Subcutaneous abdominal adipose tissue (tissue), 5 donors: ENCODE measurements around the gene S100A13.
"Not testable (repeated sequence)": the region's sequence is repeated elsewhere in the genome, so short reads cannot be mapped to it uniquely, and the experiment has no call there.

Experiments used
- H3K27ac ChIP-seq: one replicate; pipeline ENCODE4 v1.7.0; 2013; ENCODE audit warnings: low read depth, mild to moderate bottlenecking, inconsistent platforms, low read length, moderate library complexity
- H3K27me3 ChIP-seq, 5 donors: one replicate each; pipeline ENCODE4 v1.7.0; 2013; ENCODE audit warnings: low read length in 5 of 5, inconsistent platforms in 1 of 5; ENCODE audit not compliant: control insufficient read depth in 5 of 5, insufficient read depth in 4 of 5
- H3K36me3 ChIP-seq, 5 donors: one replicate each; pipeline ENCODE4 v1.7.0; 2013; ENCODE audit warnings: low read length in 5 of 5; ENCODE audit not compliant: control insufficient read depth in 5 of 5, insufficient read depth in 5 of 5
- H3K4me1 ChIP-seq, 5 donors: one replicate each; pipeline ENCODE4 v1.7.0; 2013; ENCODE audit warnings: low read length in 5 of 5, mild to moderate bottlenecking in 3 of 5, moderate library complexity in 1 of 5; ENCODE audit not compliant: control insufficient read depth in 5 of 5, insufficient read depth in 5 of 5
- H3K4me3 ChIP-seq, 5 donors: one replicate each; pipeline ENCODE4 v1.7.0; 2013; ENCODE audit warnings: low read length in 5 of 5, low read depth in 1 of 5
- H3K9ac ChIP-seq, 5 donors: one replicate each; pipeline ENCODE4 v1.7.0; 2013; ENCODE audit warnings: low read length in 5 of 5, mild to moderate bottlenecking in 4 of 5, moderate library complexity in 3 of 5
- H3K9me3 ChIP-seq, 5 donors: one replicate each; pipeline ENCODE4 v1.7.0; 2013; ENCODE audit warnings: low read length in 5 of 5; ENCODE audit not compliant: control insufficient read depth in 5 of 5
- donor health status: healthy.
- donor health status: healthy.
- donor health status: healthy.
- donor health status: healthy.
- donor health status: healthy.

S100A13 gene

GRCh38 chr1:153597206-153597605, 30.1 kb downstream of the S100A13 start:
- Histone ChIP-seq H3K27ac (no peak overlapping the region), H3K36me3 (no peaks in the 10 kb centered on the region), H3K4me1 (peaks cover 4 to 29% (median 19%) of the 10 kb centered on the region in 5 donors), H3K4me3 (no peak overlapping the region), H3K9me3 (no peaks in the 10 kb centered on the region), H3K9ac (no peak overlapping the region), H3K27me3 (no peaks in the 10 kb centered on the region)

- Histone ChIP-seq H3K36me3 (no peaks in the 10 kb centered on the region), H3K4me3 (no peak overlapping the region), H3K9ac (peak overlapping the region in 1 of 5 donors; percentile 25), H3K9me3 (no peaks in the 10 kb centered on the region), H3K27me3 (no peaks in the 10 kb centered on the region), H3K4me1 (peaks cover 0 to 7% (median 0%) of the 10 kb centered on the region in 5 donors), H3K27ac (no peak overlapping the region)
These were observed 34.6 kb downstream of the S100A13 start for GRCh38 chr1:153592748-153593147.

DNA sequence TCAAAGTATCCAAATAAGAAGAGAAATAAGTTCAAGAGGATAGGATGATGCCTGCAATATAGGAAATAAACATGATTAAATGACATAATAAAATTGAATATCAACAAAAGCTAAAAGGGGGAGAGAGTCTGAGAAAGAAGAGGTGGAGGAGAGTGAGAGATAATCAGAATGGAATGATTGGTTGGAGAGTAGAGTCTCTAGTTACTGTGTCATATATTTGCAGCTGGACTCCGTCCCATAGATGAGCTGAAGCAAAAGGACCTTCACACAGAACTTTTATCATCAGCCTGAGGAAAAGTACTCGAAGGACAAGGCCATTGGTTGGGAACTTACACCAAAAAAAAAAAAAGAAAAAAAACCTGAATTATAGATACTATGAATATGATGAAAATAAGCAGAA, 38.8 kb downstream of the S100A13 start:
- Histone ChIP-seq H3K9ac (no peak overlapping the region), H3K4me3 (no peak overlapping the region), H3K27ac (no peak overlapping the region), H3K36me3 (no peaks in the 10 kb centered on the region), H3K9me3 (no peaks in the 10 kb centered on the region), H3K4me1 (peaks cover 0 to 7% (median 2%) of the 10 kb centered on the region in 5 donors), H3K27me3 (no peaks in the 10 kb centered on the region)

GRCh38 chr1:153588033-153588432, 39.3 kb downstream of the S100A13 start:
- not testable (repeated sequence) for H3K9ac ChIP-seq, H3K36me3 ChIP-seq, H3K27me3 ChIP-seq, H3K9me3 ChIP-seq, H3K4me1 ChIP-seq, H3K27ac ChIP-seq, H3K4me3 ChIP-seq

DNA sequence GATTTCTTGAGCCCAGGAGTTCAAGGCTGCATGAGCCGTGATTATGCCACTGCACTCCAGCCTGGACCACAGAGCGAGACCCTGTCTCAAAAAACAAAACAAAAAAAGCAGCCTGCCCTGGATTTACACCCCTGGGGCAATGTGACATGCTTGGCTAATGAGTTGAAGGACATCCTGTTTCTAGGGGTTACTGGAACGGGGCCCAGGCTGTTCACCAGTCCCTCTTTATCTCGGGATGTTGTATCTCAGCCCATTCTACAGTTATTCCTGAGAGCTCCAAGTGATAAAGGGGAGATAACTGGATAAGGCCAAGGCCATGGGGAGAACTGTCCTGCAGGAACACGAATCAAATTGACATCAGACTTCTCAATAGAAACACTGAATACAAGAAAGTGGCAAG, 40.0 kb downstream of the S100A13 start:
- Histone ChIP-seq H3K27me3 (no peaks in the 10 kb centered on the region), H3K9me3 (no peaks in the 10 kb centered on the region), H3K4me3 (no peak overlapping the region), H3K27ac (no peak overlapping the region), H3K9ac (no peak overlapping the region), H3K4me1 (peaks cover 0 to 2% (median 0%) of the 10 kb centered on the region in 5 donors), H3K36me3 (no peaks in the 10 kb centered on the region)

DNA sequence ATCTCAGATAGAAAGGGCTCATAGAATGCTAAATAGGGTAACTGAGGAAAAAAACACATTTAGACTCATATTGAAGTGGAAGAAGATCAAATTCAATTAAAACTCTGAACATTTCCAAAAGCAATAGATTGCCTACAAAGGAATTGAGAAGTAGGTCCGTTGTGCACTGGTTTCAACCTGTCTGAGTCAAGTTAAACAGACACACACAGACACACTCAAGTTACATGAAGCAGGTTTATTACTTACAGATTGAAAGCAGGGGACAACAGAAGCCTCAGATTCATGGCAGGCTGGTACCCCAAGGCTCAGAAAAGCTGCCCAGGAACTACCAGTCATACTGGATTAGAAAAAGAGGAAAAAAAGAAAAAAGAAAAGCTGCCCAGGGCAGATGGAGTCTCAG, 41.0 kb downstream of the S100A13 start:
- Histone ChIP-seq H3K9me3 (no peaks in the 10 kb centered on the region), H3K27ac (no peak overlapping the region), H3K4me3 (no peak overlapping the region), H3K9ac (no peak overlapping the region), H3K4me1 (peaks cover 0 to 2% (median 0%) of the 10 kb centered on the region in 5 donors), H3K36me3 (no peaks in the 10 kb centered on the region), H3K27me3 (no peaks in the 10 kb centered on the region)

DNA sequence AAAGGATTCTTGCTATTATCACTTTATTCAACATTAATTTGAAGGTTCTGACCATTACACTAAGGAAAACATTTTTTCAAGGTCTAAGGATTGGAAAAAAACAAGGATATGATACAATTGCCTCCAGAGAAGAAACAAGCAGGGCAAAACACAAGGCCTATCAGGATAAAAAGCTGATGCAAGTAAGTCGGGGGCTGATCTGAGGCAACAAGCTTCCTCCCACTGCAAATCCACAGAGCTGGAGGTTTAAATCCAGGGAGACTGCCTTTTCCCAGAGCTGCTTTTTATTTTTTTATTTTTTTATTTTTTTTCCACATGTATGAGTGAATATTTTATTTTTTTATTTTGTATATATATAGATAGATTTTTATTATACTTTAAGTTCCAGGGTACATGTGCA, 42.3 kb downstream of the S100A13 start:
- Histone ChIP-seq H3K4me3 (no peak overlapping the region), H3K9me3 (no peaks in the 10 kb centered on the region), H3K27ac (no peak overlapping the region), H3K9ac (no peak overlapping the region), H3K36me3 (no peaks in the 10 kb centered on the region), H3K27me3 (no peaks in the 10 kb centered on the region), H3K4me1 (peaks cover 0 to 2% (median 0%) of the 10 kb centered on the region in 5 donors)

GRCh38 chr1:153583976-153584375, 43.3 kb downstream of the S100A13 start:
- no peak overlapping the region for H3K27ac ChIP-seq
- H3K9ac ChIP-seq = no peak overlapping the region
- no peaks in the 10 kb centered on the region for H3K36me3 ChIP-seq
- H3K27me3 ChIP-seq = no peaks in the 10 kb centered on the region
- no peak overlapping the region for H3K4me3 ChIP-seq
- no peaks in the 10 kb centered on the region for H3K9me3 ChIP-seq
- peaks cover 0 to 2% (median 0%) of the 10 kb centered on the region in 5 donors for H3K4me1 ChIP-seq

DNA sequence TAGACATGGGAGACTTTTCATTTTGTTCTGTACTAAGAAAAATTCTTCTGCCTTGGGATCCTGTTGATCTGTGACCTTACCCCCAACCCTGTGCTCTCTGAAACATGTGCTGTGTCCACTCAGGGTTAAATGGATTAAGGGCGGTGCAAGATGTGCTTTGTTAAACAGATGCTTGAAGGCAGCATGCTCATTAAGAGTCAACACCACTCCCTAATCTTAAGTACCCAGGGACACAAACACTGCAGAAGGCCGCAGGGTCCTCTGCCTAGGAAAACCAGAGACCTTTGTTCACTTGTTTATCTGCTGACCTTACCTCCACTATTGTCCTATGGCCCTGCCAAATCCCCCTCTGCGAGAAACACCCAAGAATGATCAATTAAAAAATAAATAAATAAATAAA, 43.8 kb downstream of the S100A13 start:
- H3K9ac ChIP-seq = not testable (repeated sequence)

GRCh38 chr1:153582836-153583235, 44.5 kb downstream of the S100A13 start:
- peaks cover 1 to 12% (median 7%) of the 10 kb centered on the region in 5 donors for H3K4me1 ChIP-seq
- H3K9ac ChIP-seq, H3K27me3 ChIP-seq, H3K4me3 ChIP-seq, H3K27ac ChIP-seq, H3K36me3 ChIP-seq, H3K9me3 ChIP-seq: not testable (repeated sequence)

More for the DNA sequence above, 43.8 kb downstream of the S100A13 start:
- H3K4me1 ChIP-seq, H3K36me3 ChIP-seq, H3K4me3 ChIP-seq, H3K9me3 ChIP-seq, H3K27me3 ChIP-seq, H3K27ac ChIP-seq: not testable (repeated sequence)

- Histone ChIP-seq H3K4me3 (no peak overlapping the region), H3K4me1 (peaks cover 3 to 15% (median 10%) of the 10 kb centered on the region in 5 donors), H3K9me3 (no peaks in the 10 kb centered on the region), H3K9ac (no peak overlapping the region), H3K27ac (no peak overlapping the region), H3K36me3 (no peaks in the 10 kb centered on the region), H3K27me3 (no peaks in the 10 kb centered on the region)
These were observed 48.4 kb downstream of the S100A13 start for GRCh38 chr1:153578936-153579335.
